ENCODE measurements around the gene ANHX. TPM values are rescaled to one million over a fixed set of nuclear protein-coding genes. Genes with fewer than 3 reads are reported as not detected.

The ANHX gene
- total RNA-seq, 1 donor from 2014 or later: not detected

DNA sequence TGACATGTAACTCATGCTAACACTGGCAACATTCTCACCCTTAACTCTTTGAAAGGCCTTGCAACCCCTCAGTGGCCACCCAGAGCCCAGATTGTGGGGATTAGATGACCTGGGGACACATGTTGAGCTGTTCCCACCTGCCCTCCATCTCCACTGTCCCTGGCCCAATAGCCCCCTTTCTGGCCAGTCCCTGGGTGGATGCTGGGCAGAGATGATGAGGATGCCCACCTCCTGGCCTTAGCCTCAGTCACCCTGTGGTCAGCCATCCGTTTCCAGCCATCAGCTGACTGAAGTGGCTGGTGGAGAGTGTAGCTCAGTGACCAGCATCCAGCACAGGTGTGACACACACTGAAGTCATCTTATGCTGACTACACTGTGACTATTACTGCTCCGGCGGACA lies 4.7 kb downstream of the ANHX start:
- intact Hi-C loops (cut with micrococcal nuclease): no loop called here

DNA sequence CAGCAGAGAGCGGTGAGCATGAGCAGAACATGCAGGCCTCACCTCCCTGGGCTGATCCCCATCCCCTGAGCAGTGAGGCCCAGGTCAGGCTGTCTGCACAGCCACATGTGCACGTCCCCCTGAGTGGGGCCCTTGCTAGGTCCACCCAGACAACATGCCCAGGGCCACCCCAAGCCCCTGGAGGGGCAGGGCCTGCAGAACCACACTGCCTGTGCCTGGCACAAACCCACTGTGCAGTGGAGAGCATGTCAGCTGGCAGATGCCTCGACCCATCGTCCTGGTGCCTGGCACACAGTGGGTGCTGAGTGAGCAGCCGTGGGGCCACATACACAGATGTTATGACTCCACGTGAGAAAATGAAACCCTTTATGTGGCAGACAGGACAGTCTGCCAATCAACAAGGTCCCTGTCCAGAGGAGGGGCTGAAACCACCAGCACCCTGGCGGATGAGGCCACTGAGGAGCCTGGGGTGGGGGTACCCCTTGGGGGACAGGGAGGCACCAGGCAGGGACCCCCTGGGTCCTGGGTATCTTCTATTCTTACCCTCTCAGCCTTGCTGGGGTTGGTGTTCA lies 8.3 kb downstream of the ANHX start:
- no peak for DNase-seq
- no peaks in the 10 kb centered on the region for H3K27me3 ChIP-seq (ENCODE audit: low read depth)
- intact Hi-C loops (cut with micrococcal nuclease): no loop called here
- H3K9me3 ChIP-seq (replicated peaks): peaks cover 53% of the 10 kb centered on the region
- no peak overlapping the region for H3K4me3 ChIP-seq
- H3K4me1 ChIP-seq: no peaks in the 10 kb centered on the region
- TF ChIP-seq, protein P1, sequence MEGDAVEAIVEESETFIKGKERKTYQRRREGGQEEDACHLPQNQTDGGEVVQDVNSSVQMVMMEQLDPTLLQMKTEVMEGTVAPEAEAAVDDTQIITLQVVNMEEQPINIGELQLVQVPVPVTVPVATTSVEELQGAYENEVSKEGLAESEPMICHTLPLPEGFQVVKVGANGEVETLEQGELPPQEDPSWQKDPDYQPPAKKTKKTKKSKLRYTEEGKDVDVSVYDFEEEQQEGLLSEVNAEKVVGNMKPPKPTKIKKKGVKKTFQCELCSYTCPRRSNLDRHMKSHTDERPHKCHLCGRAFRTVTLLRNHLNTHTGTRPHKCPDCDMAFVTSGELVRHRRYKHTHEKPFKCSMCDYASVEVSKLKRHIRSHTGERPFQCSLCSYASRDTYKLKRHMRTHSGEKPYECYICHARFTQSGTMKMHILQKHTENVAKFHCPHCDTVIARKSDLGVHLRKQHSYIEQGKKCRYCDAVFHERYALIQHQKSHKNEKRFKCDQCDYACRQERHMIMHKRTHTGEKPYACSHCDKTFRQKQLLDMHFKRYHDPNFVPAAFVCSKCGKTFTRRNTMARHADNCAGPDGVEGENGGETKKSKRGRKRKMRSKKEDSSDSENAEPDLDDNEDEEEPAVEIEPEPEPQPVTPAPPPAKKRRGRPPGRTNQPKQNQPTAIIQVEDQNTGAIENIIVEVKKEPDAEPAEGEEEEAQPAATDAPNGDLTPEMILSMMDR (IDR thresholded peaks at IDR 0.05; ENCODE audit: borderline replicate concordance): no peak
- H3K36me3 ChIP-seq: no peaks in the 10 kb centered on the region
- H3K27ac ChIP-seq (replicated peaks): no peak overlapping the region

More for the DNA sequence above, 4.7 kb downstream of the ANHX start:
- DNase-seq: no peak
- H3K27me3 ChIP-seq (ENCODE audit: low read depth): peaks cover 12% of the 10 kb centered on the region
- H3K27ac ChIP-seq (replicated peaks): no peak overlapping the region
- no peaks in the 10 kb centered on the region for H3K36me3 ChIP-seq
- TF ChIP-seq, protein P1 (IDR thresholded peaks at IDR 0.05; ENCODE audit: borderline replicate concordance): no peak
- H3K4me1 ChIP-seq: no peaks in the 10 kb centered on the region
- H3K4me3 ChIP-seq: no peak overlapping the region
- H3K9me3 ChIP-seq (replicated peaks): peaks cover 39% of the 10 kb centered on the region

DNA sequence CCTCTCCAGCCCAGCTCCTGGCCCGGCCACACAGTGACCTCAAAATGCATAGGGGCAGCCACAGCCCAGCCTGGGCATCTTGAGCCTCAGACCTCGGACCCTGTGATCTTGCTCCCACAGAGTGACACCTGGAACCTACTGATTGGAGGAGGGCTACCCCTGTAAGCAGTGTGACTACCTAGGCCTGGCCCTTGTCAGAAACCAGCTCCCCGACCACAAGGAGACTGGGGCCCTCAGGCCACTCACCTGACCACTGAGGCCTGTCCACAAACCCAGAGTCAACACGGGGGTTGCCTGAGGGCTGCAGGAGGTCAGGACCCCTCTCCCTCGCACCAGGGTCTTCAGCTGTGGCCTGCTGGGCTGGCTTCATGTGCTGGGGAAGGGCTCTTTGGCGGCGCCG lies 9.0 kb downstream of the ANHX start:
- Histone ChIP-seq H3K27me3 (ENCODE audit: low read depth) (no peaks in the 10 kb centered on the region), H3K9me3 (replicated peaks) (peaks cover 55% of the 10 kb centered on the region), H3K4me1 (no peaks in the 10 kb centered on the region), H3K36me3 (no peaks in the 10 kb centered on the region), H3K27ac (replicated peaks) (no peak overlapping the region), H3K4me3 (no peak overlapping the region)
- DNase-seq: no peak
- TF ChIP-seq, protein P1 (IDR thresholded peaks at IDR 0.05; ENCODE audit: borderline replicate concordance): no peak
- intact Hi-C loops (cut with micrococcal nuclease): no loop called here

DNA sequence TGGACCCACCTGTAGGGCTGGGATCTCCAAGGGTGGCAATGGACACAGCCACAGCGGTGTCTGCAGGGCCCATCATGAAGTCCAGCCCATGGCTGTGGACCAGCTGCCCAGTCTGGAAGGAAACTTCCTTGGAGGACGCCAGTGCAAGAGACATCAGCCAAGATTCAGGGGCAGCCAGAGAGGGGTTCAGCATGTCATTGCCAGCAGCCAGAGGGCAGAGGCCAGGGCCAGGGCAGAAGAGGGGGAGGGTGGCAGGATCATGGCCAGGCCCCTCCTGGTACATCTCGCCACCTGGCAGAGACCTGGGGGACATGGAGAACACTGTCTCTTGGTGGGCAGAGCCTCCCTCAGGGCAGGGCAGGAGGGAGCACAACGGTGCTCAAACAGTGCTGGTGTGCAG lies 10.2 kb downstream of the ANHX start:
- H3K9me3 ChIP-seq (replicated peaks): peaks cover 59% of the 10 kb centered on the region
- no peak overlapping the region for H3K27ac ChIP-seq (replicated peaks)
- H3K27me3 ChIP-seq (ENCODE audit: low read depth): no peaks in the 10 kb centered on the region
- H3K4me3 ChIP-seq: no peak overlapping the region
- intact Hi-C loops (cut with micrococcal nuclease): no loop called here
- no peaks in the 10 kb centered on the region for H3K4me1 ChIP-seq
- no peak for DNase-seq
- TF ChIP-seq, protein P1 (IDR thresholded peaks at IDR 0.05; ENCODE audit: borderline replicate concordance): no peak
- no peaks in the 10 kb centered on the region for H3K36me3 ChIP-seq

DNA sequence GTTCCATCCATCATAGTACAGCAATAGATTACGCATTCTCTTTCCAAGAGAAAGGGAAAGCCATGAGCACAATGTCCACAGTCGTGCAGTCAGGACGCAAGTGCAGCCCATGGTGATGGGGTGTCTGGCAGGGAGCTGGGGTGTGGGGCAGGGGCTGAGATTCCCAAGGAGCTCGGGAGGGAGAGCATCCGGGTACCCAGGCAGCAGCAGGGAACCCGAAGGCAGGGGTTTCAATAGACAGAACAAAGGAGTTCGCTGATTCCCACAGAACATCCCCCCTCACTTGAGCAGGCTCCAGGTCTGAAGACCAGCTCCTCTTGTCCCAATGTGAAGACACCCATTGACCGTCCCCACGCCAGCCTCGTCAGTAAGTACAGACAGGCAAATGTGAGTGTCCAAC lies 13.5 kb downstream of the ANHX start:
- Histone ChIP-seq H3K27ac (replicated peaks) (no peak overlapping the region), H3K36me3 (no peaks in the 10 kb centered on the region), H3K27me3 (ENCODE audit: low read depth) (no peaks in the 10 kb centered on the region), H3K9me3 (replicated peaks) (peaks cover 78% of the 10 kb centered on the region), H3K4me1 (no peaks in the 10 kb centered on the region), H3K4me3 (no peak overlapping the region)
- intact Hi-C loops (cut with micrococcal nuclease): no loop called here
- no peak for DNase-seq
- TF ChIP-seq, protein P1 (IDR thresholded peaks at IDR 0.05; ENCODE audit: borderline replicate concordance): no peak
